D341Med (cell line): ENCODE measurements around the gene ZNF652.
A peak's percentile ranks its signal among the peaks of the same experiment; 100 is the strongest.
"Not testable (repeated sequence)": the region's sequence is repeated elsewhere in the genome, so short reads cannot be mapped to it uniquely, and the experiment has no call there.

ENCODE experiments used
- DNase-seq: peaks from one replicate; pipeline ENCODE4 v3.0.0; 2012; ENCODE audit warnings: low spot score

The ZNF652 gene

GRCh38 chr17:49361902-49362722 is at the start of gene ZNF652:
TSS of gene ZNF652 (minus strand) at chr17:49362250. CDS start at chr17:49317725, 44,525 bp downstream.
- peak; percentile 100 for DNase-seq

DNA sequence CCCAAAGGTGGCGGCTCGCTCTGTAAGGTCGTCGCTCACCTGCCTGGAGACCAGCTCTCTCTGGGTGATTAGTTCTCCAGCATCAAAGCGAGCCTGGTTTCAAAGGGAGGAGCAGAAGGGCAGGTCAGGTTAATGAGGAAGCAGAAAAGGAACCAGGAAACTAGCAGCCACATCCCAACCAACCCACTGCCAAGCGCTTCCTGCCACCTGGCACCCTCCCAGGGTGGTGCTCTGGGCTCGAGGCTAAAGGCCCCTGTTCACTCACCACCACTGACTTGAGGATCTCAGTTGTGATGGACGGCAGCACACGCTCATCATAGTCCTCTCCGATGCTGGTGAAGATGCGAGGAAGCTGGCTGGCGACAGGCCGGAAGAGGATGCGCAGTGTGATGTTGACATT is 47.0 kb upstream of the ZNF652 start:
- no peak for DNase-seq

- peak; percentile 94 for DNase-seq
Measured at GRCh38 chr17:49407981-49408501, 46.0 kb upstream of the ZNF652 start.

GRCh38 chr17:49407086-49407485 is 45.0 kb upstream of the ZNF652 start:
- DNase-seq = no peak

- DNase-seq = no peak
Measured at GRCh38 chr17:49406421-49407061, 44.5 kb upstream of the ZNF652 start.

DNA sequence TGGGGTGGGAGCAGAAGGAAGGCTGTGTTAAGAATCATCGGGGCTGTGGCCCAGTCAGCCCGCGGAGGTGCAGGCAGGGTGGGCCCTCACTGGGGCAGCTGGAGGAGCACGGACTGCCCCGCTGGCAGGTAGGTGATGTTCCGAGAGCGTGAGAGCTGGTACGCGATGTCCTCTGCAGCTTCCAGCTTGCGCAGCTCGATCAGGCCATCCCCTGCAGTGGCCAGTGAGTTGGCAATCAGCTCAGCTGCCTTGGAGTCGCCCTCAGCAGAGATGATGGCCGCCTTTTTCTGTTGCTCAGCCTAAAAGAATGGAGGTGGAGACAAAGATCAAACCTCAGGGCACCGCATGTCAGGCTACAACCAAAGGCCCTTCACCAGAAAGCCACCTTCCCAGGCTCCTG is 42.9 kb upstream of the ZNF652 start:
- no peak for DNase-seq

DNA sequence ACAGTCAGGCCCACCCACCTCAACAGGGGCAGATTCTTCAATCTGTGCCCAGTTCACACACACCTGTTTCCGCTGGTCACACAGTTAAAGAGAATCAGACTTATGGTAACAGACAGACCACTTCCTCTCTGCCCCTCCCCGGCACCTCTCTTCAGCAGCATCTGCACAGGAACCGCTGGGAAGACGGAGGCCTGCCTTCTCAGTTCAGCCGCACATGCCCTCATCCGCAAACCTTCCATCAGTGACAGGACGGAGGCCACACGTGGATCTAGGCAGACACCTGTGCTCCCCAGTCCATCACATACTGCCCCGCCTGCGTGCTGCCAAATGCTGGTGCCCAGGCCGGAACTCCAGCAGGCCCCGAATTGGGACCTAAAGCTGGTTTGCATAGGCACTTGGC is 42.3 kb upstream of the ZNF652 start:
- DNase-seq = no peak

GRCh38 chr17:49403514-49404289 is 41.7 kb upstream of the ZNF652 start:
- no peak for DNase-seq

DNA sequence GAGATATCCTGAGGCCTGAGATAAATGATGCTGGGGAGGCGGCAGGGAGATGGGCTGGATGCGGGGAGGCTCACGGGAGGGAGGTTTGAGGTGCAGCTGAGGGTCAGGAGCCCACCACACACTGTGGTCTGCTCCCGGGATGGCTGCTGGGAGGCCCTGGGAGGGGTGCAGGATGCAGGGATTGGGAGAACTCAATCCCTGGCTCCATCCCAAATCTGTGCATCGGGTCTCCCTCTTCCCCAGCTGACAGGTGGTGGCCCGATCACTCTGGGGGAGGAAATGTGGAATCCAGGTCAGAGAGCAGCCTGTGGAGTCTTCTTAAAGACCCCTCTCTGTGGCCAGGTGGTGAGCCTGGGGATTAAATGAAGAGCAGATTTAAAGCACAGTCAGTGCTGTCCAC is 40.7 kb upstream of the ZNF652 start:
- peak; percentile 30 for DNase-seq

GRCh38 chr17:49401971-49402611 is 40.0 kb upstream of the ZNF652 start:
- DNase-seq = peak; percentile 24

DNA sequence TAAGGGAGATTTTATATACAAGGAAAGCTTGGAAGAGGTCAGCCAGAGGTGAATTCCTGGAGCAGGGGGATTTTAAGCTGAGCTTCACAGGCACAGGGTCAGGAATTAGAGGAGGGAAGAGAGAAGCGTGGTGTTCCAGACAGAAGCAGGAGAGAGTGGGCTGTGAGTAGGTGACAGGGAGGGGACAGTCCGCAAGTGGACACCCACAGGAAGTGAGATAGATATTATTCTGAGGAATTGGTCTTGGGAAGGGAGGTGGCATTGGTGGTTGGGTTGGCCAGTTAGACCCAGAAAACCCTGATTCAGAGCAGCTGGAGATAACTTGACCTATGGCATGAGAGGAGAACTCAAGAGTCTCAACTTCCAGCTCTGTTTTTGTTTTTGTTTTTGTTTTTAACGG is 37.9 kb upstream of the ZNF652 start:
- peak; percentile 15 for DNase-seq

DNA sequence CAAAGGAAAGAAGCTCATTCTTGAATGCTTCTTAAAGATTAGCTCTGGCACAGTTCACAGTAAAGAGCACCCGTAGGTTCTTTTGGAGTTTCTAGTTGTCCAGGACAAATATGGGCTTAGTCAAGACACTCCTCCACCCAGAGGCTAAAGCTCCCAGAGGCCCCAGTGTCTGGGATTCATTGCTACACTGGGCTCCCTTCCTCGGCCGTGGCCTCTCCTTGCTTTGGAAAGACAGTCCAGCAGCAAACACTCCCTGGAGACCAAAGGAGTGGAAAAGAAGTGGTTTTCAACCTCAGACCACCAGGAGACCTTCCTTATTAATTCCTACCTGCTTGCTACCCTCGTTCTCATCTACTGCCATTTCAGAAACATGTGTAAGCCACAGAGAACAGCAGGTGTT is 35.5 kb upstream of the ZNF652 start:
- peak; percentile 23 for DNase-seq

DNA sequence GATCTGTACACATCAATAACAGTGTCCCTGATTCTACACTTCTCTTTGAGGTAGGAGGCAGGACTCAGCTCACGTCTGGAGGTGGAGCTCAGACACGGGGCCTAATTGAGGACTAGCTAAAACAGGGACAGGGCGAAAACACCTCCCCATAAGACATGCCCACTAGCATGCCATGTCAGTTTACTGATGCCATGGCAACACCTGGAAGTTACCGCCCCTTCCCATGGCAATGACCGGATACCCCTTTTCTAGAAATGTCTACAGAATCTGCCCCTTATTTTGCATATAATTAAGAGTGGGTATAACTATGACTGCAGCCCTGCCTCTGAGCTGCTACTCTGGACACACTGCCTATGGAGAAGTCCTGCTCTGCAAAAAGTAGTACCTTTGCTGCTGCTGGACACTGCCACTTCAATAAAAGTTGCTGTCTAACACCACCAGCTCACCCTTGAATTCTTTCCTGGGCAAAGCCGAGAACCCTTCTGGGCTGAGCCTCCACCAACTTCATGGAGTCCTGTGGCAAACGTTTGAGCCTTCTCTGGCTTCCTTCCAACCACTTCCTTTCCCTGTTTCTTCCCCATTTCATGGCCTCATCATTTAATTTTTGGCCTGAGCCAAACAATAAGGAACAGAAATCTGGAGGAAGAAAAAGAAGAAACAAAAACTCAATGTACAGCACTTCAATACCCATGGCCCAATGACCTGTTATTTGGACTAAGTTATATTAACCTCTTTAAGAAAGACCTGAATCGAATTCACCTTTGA is 31.6 kb upstream of the ZNF652 start:
- peak; percentile 14 for DNase-seq

DNA sequence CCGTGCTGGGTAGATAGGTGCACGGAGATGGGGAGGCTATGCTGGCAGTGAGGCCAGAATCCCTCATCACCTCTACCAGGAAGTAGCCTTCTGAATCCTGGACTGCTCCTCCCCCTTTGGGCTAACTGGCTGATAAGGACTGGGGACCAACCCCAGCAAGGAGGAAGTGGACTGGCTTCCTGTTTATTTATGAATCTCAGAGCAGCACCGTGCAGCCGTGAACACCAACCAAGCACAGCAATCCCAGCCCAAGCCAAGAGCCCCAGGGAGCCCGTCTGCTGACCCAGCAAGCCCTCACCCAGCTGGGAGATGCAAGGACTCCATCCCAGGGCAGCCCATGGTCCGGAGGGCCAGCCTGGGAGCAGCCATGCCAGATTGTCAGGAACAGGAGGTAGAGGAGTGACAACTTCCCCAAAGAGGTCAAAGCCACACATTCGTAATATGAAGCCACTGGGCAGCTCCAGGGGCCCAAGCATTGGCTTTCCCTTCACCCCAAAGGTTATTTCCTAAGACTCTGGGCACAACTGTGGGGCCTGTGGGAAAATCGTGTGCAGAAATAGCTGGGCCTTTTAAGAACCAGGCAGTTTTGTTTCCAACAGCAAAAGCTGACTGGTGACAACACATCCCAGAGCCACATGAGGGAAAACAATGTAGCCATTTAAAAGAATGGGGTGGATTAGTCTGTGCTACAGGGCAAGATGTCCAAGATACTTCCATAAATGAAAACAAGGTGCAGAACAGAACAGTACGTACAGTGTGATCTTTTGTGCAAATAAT is 28.7 kb upstream of the ZNF652 start:
- DNase-seq = no peak

- DNase-seq = not testable (repeated sequence)
Measured at GRCh38 chr17:49389514-49390347, 27.7 kb upstream of the ZNF652 start.

GRCh38 chr17:49388692-49389513 is 26.9 kb upstream of the ZNF652 start:
- peak; percentile 20 for DNase-seq

DNA sequence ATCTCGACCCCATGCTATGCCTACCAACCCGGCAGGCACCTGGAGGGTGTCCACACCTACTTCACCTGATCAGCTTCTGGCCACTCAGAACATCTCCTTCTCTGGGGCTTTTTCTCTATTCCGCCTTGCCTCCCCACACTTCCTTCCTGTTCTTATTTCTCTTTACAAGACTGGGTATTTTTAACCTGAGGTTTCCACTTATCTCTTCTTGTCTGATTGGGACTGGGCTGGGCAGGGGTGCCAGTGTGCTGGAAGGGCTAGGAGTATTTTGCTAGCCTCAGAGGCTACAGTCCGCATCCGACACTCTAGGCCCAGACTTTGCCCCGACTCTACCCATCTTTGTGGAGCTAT is 26.2 kb upstream of the ZNF652 start:
- peak; percentile 15 for DNase-seq

DNA sequence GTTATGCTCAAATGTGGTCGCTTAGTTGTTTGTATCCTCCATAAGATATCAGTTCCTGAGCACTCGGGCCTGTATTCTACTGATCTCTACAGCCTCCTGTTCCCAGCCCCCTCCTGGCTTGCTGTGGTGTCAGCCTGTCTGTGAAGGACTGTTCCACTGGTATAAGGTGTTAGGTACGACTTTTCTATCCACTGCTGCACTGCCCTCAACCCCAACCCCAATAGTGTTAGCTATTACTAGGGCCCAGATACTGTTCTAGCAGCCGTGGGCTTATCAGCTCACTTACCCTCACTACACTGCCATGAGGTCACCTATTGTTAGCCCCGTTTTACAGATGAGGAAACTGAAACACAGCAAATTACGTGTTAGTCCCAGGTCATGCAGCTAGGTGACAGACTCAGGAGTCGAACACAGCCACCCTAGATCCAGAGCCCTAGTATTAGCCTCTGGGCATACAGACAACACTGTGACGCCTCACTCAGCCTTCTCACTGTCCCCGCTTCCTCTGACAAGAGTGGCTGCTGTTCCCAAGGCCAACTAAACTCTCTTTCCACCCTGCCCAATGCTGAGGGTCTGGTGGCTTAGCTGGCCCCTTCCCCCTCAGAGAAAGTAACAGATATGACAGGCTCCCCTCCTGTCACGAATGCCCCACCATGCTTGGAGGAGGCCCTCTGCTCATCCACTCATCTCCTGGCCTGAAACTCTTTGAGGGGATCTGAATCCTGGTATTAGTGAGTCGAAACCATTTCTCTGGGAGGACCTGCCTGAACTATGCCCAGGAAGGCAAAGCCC is 25.6 kb upstream of the ZNF652 start:
- DNase-seq = peak; percentile 16
